ENCODE results near the gene CFAP43.

- TF ChIP-seq, protein P1, sequence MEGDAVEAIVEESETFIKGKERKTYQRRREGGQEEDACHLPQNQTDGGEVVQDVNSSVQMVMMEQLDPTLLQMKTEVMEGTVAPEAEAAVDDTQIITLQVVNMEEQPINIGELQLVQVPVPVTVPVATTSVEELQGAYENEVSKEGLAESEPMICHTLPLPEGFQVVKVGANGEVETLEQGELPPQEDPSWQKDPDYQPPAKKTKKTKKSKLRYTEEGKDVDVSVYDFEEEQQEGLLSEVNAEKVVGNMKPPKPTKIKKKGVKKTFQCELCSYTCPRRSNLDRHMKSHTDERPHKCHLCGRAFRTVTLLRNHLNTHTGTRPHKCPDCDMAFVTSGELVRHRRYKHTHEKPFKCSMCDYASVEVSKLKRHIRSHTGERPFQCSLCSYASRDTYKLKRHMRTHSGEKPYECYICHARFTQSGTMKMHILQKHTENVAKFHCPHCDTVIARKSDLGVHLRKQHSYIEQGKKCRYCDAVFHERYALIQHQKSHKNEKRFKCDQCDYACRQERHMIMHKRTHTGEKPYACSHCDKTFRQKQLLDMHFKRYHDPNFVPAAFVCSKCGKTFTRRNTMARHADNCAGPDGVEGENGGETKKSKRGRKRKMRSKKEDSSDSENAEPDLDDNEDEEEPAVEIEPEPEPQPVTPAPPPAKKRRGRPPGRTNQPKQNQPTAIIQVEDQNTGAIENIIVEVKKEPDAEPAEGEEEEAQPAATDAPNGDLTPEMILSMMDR (IDR thresholded peaks at IDR 0.05), result no peak
- no peak for TF ChIP-seq POLR2AphosphoS5 (IDR thresholded peaks at IDR 0.05)
Observed at GRCh38 chr10:104208730-104209129, 23.4 kb downstream of the CFAP43 start.

Data from transverse colon (tissue), 4 donors.